HG03095 (cell line): ENCODE data around the gene CPZ.

Experiments used
- ATAC-seq: cut with Tn5 transposase; IDR thresholded peaks from one replicate; pipeline ENCODE4 v1.9.1; 2021; ENCODE audit warnings: moderate library complexity; ENCODE audit not compliant: unreplicated experiment

Gene CPZ

DNA sequence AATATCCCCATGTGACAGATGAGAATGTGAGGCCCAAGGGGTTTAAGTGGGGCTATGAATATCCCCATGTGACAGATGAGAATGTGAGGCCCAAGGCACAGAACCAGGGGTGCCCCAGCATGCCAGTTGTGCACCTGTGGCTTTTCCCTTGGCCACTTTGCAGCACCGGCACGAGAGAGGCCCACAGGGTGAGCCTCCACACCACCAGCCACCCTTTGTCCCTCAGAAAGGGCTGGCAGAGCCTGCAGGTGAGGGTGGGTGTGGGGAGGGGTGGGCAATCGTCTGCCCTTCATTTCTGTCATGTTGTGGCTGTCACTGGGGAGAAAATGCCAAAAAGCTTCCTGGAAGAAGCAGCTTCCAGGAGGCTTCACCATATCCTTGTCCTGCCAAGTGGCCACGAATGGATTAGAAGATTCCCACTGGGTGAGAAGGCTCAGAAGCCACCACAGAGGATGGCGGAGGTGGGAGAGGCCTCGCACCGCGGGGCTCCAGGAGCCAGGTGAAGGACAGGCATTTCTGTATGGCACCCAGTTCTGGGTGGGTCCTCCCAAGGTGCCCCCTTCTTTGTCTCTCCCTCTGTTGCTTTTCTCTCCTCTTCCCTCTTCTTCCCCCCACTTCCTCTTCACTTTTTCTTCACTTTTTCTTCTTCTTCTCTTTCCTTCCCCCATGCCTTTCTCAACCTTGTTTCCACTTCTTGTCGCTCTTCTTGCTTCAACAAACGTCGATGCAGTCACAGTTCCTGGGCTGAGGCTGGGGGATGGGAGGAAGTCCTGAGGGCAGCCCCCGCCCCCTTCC, 12.8 kb upstream of the CPZ start:
- ATAC-seq: no peak

DNA sequence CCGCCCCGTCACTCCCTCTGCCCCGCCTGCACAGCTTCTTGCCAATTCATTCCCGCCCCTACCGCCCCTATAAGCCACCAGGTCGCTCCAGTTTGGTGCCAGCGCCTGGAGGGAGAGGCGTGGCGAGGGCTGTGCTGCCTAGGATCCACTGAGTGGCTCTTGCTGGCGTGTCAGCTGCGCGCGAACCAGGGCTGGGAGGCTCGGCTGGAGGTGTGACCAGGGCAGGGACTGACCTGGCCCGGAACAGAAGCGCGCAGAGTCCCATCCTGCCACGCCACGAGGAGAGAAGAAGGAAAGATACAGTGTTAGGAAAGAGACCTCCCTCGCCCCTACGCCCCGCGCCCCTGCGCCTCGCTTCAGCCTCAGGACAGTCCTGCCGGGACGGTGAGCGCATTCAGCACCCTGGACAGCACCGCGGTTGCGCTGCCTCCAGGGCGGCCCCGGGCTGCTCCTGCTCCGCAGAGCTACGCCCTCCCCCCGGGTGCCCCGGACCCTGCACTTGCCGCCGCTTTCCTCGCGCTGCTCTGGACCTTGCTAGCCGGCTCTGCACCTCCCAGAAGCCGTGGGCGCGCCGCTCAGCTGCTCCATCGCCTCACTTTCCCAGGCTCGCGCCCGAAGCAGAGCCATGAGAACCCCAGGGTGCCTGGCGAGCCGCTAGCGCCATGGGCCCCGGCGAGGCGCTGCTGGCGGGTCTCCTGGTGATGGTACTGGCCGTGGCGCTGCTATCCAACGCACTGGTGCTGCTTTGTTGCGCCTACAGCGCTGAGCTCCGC, 12.1 kb upstream of the CPZ start, which contains the start of gene GPR78:
GPR78 (plus strand) TSS at position 72 of the 773 bp plus-strand sequence; CDS start at position 663, 591 bp downstream.
- no peak for ATAC-seq

DNA sequence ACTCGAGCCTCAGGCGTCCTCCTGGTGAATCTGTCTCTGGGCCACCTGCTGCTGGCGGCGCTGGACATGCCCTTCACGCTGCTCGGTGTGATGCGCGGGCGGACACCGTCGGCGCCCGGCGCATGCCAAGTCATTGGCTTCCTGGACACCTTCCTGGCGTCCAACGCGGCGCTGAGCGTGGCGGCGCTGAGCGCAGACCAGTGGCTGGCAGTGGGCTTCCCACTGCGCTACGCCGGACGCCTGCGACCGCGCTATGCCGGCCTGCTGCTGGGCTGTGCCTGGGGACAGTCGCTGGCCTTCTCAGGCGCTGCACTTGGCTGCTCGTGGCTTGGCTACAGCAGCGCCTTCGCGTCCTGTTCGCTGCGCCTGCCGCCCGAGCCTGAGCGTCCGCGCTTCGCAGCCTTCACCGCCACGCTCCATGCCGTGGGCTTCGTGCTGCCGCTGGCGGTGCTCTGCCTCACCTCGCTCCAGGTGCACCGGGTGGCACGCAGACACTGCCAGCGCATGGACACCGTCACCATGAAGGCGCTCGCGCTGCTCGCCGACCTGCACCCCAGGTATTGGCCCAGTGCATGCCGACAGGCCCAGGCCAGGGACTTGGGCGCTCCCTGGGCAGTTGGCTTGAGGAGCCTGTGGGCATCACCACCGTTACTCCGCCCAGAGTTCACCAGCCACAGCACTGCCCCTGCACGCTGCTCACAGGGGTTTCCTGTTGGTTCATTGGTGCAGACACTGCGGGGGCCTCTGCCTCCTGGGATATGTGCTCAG, 11.3 kb upstream of the CPZ start:
- no peak for ATAC-seq

DNA sequence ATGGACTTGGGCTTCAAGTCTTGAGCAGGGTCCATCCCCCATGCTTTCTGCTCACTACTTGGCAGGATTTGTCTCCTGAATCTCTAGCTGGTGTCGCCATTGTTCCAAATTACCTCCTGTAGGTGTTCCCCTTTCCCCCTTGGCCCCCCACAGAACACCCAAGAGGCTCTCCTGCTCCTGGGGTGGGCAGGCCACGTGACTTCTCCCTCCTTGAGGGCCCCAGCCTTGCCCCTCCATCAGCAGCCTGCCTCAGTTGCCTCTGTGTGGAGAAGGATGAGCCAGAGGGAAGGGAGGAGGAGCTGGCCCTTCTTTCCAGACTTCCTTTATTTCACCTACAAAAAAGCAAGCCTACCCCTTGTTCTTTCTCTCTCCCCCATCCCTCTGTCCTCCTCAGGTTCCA, 10.5 kb upstream of the CPZ start:
- ATAC-seq: no peak

DNA sequence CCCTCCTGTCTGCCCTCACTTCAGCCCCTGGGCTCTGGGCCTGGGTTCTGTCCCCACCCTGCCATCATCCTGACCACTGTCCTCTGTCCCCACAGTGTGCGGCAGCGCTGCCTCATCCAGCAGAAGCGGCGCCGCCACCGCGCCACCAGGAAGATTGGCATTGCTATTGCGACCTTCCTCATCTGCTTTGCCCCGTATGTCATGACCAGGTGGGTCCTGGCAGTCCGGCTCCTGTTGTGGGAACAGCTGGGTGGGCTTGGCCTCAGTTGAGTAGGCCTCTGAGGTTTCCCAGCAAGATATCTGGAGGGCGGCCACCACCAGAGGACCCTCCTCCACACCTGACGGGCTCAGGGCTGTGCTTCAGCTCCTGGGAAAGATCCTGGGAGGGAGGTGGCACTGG, 10.1 kb upstream of the CPZ start:
- no peak for ATAC-seq

DNA sequence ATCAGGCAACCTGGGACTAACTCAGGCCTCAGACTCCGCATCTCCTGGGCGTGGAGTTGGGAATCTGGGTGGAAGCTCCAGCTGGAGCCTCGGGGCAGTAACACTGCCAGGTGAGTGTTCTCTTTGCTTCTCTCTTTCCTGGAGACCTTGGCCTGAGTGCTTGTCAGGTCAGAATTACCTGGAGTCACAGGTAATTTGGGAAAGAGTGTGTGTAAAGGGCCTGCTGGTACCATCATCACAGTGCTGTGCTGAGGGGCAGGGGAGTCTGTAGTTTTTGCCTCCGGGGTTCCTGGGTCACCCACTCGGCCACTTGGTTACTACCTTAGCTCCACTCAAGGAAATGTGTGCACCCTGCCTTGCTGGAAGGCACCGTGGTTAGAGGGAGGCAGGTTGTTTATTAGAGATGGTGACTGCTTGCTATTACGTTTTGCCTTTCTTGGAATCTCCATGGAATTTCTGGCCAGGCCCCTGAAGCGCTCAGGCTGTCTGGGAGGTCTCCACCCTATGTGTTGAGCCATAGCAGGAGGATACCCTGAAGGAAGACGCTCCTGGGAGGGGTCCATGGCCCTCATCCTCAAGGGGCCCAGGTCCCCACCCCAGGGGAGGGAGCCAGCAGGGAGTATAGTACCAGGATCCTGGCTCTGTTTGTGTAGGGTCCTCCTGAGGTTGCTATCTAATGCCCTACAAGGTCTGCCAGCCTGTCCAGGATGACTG, 9.5 kb upstream of the CPZ start:
- ATAC-seq: no peak

DNA sequence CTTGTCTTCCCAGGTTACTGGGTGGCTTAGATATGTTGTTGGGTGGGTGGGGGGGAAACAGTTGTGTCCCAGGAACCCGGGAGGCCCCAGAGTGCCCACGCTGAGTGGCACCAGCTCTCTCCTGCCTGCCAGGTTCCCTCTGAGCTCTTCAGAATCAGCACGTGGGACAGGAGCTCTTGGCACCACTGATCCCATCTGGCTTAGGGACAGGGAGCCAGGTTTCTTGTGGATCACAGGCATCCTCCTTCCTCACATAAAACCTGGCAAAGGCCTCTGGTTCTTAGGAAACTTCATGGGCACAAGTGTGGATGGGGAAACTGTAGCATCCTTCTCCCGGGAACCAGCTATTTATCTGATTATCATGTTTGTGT, 8.9 kb upstream of the CPZ start:
- ATAC-seq: no peak

DNA sequence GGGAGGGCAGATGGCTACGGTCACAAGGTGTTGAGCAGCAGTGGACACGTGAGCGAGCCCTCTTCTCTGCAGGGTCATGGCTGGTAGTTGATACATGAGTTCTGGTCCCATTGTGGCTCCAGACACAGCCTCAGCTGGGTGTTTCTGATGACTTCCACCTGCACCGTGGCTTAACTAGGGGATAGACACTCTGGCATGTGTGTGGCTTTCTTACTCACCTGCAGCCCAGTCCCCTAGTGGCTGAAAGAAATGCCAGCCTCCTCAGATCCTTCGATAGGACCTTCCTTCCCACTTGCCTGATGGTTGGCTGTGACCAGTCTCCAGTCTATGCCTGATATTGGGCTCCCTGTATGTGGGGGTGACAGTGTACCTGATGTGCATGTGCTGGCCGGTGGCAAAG, 7.4 kb upstream of the CPZ start:
- ATAC-seq: no peak

DNA sequence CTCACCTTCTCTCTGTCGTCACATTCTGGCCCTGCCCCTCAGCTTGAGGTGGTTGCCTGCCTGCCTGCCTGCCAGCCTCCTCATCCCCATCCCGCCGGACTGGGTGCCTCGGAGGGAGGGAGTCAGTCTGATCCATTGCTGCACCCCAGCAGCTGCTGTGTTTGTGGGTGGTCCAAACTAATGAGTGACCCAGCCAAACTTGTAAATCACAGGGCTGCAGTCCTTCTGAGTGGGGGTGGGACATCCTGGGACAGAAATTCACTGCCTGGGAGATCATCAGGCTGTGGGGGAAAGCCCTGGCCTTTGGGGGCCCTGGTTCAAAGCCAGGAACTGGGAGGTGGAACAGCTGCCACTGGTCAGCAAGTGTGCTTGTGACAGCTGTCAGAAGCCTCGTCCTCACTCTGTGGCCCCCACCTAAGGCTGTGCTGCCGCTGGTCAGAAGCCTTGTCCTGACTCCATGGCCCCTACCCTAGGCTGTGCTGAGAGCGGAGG, 6.8 kb upstream of the CPZ start:
- ATAC-seq: no peak

DNA sequence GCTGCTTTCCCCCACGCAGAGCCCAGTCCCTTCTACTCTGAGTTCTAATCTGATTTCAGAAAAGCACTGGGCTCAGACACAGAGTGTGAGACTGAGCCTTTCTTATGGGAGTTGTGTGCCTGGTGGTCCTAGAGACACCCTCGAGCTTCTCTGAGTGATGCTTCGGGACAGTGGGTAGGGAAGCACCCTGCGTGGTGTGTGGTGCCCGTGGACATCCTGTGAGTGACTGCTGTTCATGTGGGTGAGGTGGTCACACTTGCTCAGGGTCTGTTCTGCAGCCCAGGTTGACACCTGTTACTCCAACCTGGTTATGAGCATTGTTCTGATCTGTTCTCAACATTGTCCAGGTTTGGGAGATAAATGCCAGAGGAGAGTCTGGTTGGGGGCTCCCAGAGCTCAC, 6.3 kb upstream of the CPZ start:
- no peak for ATAC-seq

DNA sequence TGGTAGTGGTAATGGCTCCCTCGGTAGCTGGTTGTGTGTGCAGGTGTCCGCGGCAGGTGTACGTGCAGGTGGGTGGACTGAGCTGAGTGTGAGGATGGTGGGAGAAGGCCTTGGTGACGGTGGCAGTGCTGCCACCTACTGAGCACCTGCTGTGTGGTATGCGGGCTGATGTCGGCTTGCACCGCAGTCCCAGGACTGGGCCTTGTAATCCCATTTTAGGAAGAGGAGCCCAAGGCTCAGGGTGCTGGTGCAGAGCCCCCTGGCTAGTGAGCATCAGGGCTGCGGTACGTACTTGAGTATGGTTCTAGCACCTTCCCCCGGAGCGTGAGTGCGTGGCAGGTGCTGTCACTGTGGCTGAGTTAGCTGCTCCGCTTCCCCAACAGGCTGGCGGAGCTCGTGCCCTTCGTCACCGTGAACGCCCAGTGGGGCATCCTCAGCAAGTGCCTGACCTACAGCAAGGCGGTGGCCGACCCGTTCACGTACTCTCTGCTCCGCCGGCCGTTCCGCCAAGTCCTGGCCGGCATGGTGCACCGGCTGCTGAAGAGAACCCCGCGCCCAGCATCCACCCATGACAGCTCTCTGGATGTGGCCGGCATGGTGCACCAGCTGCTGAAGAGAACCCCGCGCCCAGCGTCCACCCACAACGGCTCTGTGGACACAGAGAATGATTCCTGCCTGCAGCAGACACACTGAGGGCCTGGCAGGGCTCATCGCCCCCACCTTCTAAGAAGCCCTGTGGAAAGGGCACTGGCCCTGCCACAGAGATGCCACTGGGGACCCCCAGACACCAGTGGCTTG, 5.7 kb upstream of the CPZ start:
- no peak for ATAC-seq

DNA sequence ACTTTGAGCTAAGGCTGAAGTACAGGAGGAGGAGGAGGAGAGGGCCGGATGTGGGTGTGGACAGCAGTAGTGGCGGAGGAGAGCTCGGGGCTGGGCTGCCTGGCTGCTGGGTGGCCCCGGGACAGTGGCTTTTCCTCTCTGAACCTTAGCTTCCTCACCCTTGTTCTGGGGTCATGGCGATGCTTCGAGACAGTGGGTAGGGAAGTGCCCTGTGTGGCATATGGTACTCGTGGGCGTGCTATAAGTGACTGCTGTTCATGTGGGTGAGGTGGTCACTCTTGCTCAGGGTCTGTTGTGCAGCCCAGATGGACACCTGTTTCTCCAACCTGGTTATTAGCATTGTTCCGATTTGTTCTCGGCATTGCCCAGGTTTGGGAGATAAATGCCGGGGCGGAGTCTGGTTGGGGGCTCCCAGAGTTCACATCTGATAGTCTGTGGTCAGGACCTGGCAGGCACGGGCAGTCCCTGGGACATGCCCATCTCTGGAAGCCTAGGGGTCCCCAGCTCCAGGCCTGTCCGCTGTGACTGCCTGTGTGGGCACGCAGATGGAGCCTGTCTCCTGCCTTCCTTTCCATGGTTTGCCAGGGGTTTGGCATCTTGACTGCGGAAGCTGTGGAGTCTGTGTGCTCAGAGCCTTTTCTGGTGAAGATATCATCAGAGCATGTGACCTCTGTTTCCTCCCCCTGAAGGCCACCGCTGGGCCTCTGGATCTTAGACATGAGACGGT, 4.9 kb upstream of the CPZ start:
- ATAC-seq: no peak

DNA sequence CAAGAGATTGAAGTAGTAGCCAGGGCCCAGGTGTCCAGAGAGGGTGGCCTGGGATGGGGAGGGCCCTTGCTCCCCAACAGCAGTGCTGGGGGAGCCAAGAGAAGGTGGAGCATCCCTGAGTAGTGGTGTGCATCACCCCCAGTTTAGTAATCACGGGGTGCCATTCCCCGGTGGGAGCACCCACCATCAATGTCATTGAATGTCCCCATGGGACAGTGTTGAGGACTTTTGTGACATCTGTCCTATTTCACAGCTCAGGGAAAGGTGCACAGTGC, 4.4 kb upstream of the CPZ start:
- ATAC-seq: no peak

DNA sequence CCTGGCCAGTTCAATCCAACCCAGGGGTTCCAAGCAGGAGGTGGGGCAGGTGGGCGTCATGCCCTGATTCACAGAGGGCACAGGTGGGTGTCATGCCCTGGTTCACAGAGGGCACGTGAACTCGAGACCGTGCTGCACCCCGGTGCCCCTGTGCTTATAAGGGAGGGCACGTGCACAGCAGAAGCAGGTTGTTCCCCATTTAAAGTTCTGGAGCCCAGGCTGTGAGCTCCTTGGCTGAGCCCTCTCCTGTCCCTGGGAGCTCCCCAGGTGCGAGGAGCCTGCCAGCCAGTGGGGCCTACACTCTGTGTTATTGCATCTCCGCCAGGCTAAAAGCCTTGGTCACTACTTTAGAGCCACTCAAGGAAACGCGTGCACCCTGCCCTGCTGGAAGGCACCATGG, 3.2 kb upstream of the CPZ start:
- ATAC-seq: no peak

DNA sequence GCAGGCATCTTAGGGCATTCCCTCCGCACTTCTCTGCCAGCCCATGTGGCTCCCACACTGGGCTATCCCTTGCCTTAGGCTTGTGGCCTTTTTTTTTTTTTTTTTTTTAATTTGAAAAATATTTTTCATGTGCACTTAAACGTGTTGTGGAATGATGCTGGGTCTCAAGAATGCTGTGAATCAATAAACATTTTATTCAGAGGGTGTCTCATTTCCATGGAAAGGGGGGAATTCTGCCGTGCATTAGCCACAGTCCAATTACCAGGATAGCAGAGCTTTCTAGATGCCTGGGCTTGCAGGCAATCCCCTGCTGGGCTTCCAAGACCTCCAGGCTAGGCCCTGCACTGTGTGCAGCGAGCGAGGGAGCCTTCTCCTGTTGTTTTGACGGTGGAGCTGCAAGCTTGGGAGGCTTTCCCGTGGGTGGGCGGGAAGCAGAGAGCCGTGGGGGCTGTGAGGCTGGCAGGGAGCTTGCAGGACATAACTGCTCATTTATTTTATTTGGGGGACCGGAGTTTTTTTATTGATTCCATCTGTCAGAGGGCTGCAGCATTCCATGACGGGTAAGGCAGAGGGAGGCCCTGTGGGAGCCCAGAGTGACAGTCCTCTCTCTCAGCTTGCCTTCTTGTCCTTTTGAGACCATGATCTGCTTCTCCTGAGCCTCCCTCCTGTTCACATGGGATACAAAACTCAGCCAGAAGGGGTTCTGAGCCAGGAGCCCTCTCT, 2.6 kb upstream of the CPZ start:
- ATAC-seq: no peak

DNA sequence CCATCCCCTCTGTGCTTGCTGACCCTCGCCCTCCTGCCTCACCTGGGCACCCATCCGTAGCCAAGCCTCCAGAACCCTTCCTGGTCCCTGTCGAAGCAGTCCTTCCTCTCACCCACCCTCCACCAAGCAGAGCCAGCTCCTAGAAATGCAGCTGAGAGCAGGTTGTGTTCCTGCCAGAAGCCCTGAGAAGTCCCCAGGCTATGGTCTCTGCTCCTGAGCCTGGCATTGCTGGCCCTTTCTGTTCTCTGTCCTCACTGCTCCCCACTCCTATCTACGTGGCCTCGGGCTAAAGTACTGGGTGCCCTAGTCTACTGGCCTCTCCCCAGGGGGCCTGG, 2.1 kb upstream of the CPZ start:
- no peak for ATAC-seq

DNA sequence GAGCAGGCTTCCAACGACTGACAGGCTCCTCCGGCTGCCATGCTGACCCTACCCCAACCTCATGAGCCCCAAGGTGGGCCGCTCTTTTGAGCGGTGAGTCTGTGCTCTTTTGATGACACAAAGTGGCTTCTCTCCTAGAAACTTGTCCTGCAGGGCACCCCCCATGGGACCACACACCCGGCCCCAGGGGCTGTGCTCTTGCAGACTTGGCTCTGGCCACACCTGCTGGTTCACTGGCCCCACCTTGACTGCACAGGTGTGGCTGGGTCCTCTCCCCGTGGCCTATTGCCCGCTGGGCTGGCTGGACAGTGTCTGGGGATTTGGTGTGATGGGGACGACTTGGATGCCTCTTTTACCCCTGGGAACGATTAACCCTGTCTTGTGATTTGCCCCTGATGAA, 1.5 kb upstream of the CPZ start:
- ATAC-seq: no peak

DNA sequence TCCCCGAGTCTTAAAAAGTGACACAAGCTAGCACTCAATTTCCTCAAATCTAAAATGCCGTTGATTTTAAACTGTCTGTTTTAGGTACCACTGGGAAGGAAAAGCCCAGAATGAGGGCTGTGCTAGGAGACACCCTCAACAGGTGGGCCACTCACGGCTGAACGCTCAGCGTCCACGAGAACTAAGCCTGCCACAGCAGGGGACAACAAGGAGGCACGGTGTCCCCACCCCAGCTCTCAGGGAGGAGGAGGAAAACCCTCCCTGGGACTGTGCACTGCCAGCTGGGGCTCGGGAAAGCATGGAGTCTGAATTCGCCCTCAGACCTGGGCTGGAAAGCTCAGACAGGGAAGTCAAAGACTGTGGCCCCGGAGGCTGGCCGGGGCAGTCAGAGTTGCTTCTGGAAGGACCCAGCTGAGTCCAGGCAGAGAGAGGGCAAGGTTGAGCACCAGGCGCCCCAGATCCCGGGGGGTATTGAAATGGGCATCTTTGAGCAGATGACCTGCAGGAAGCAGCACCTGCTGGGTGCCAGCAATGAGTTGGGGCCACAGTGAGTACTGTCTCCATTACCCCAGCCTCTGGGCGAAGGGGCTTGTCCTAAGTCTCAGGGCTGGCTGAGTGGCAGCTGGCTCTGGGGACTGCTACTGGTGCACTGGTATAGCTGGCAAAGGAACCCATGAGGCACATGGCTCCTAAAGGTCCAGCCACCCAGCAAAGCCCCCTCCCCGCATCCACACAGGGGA, 769 bp upstream of the CPZ start:
- ATAC-seq: no peak
